AG09309 (cell line): ENCODE measurements around the gene CTXND1.

Experiments
- DNase-seq: peaks from one replicate; pipeline ENCODE4 v3.0.0-alpha.2; 2010; ENCODE audit warnings: low read depth
- H3K4me3 ChIP-seq: 2 replicates; pipeline ENCODE4 v1.5.1; 2011; ENCODE audit warnings: mild to moderate bottlenecking, low read depth, low read length, moderate library complexity; ENCODE audit not compliant: control insufficient read depth
- CTCF ChIP-seq: IDR thresholded peaks from 2 replicates; pipeline ENCODE4 v1.5.1; 2011; ENCODE audit warnings: mild to moderate bottlenecking, low read depth, low read length, inconsistent platforms; ENCODE audit not compliant: insufficient read depth, control insufficient read depth; ENCODE audit errors: missing control alignments

The CTXND1 gene

GRCh38 chr15:80216141-80216540 is 35.9 kb downstream of the CTXND1 start:
- no peak for DNase-seq
- no peak for TF ChIP-seq CTCF
- H3K4me3 ChIP-seq, result no peak overlapping the region

DNA sequence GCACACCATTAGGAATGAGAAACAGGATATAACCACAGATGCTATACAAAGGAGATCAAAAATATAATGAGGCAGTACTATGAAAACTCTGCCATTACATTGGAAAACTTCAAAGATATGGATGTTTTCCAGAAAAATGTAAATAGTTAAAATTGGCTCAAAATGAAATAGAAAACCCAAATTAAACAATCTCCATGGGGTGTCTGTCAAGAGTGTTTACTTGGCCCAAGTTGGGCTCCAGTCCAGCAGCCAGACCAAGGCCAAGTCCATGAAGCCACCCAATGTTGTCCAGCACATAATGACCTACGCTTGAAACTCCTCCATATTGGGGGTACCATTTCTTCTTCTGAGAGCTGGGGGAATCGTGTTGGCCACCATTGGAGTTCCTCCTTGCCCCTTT is 37.1 kb downstream of the CTXND1 start:
- H3K4me3 ChIP-seq, result no peak overlapping the region
- no peak for DNase-seq
- TF ChIP-seq CTCF, result no peak

- H3K4me3 ChIP-seq, result no peak overlapping the region
- TF ChIP-seq CTCF, result no peak
- DNase-seq, result no peak
These were observed 40.0 kb downstream of the CTXND1 start for GRCh38 chr15:80211976-80212375.

- no peak overlapping the region for H3K4me3 ChIP-seq
- no peak for TF ChIP-seq CTCF
- DNase-seq, result no peak
These were observed 41.1 kb downstream of the CTXND1 start for GRCh38 chr15:80210611-80211573.

GRCh38 chr15:80208758-80209734 is 43.0 kb downstream of the CTXND1 start:
- DNase-seq, result no peak
- no peak overlapping the region for H3K4me3 ChIP-seq
- TF ChIP-seq CTCF, result no peak

DNA sequence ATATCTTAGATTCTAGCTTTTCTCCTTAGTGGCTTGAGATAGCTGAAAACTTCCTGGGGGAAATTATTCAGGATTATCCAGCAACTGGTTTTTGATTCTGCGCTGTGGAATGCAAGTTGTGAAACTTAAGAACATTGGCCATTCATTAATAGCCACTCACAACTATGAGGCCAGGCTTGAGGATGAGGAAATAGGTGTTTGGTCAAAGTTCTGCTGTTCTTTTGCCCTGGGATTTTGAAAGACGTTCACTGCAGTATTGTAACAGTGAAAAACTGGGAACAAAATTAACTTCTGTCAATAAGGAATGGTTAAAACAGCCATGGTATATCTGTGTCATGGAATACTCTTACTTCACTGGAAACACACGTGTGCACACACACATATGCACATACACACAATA is 44.1 kb downstream of the CTXND1 start:
- no peak overlapping the region for H3K4me3 ChIP-seq
- no peak for TF ChIP-seq CTCF
- no peak for DNase-seq
